Hepatocyte (in vitro differentiated cells): Measurements from ENCODE around the gene EDN1. TPM values are rescaled to one million over a fixed set of nuclear protein-coding genes. Genes with fewer than 3 reads are reported as not detected.

ENCODE experiments used
- DNase-seq: peaks from one replicate; pipeline ENCODE4 v3.0.0-alpha.2; 2016; ENCODE audit warnings: low spot score
- H2AFZ ChIP-seq: fragments of 200-600 bp; sonication (generic); 2 replicates; pipeline ENCODE4 v1.6.0; 2016; ENCODE audit warnings: antibody characterized with exemption, mild to moderate bottlenecking
- H3K27ac ChIP-seq: fragments of 200-600 bp; sonication (generic); 2 replicates; pipeline ENCODE4 v1.5.1; 2016; ENCODE audit warnings: mild to moderate bottlenecking
- H3K27me3 ChIP-seq: fragments of 200-600 bp; sonication (generic); 2 replicates; pipeline ENCODE4 v1.6.1; 2016
- H3K36me3 ChIP-seq: fragments of 200-600 bp; sonication (generic); replicated peaks from 2 replicates; pipeline ENCODE4 v1.5.1; 2016; ENCODE audit warnings: low read depth; ENCODE audit not compliant: insufficient read depth
- H3K4me1 ChIP-seq: fragments of 200-600 bp; sonication (generic); 2 replicates; pipeline ENCODE4 v1.5.1; 2016; ENCODE audit warnings: mild to moderate bottlenecking, moderate library complexity; ENCODE audit not compliant: insufficient read depth
- H3K4me2 ChIP-seq: fragments of 200-600 bp; sonication (generic); 2 replicates; pipeline ENCODE4 v1.6.0; 2016
- H3K4me3 ChIP-seq: fragments of 200-600 bp; sonication (generic); 2 replicates; pipeline ENCODE4 v1.5.1; 2016; ENCODE audit warnings: mild to moderate bottlenecking
- H3K79me2 ChIP-seq: fragments of 200-600 bp; sonication (generic); 2 replicates; pipeline ENCODE4 v1.6.0; 2017; ENCODE audit warnings: mild to moderate bottlenecking
- H3K9me2 ChIP-seq: fragments of 200-600 bp; sonication (generic); replicated peaks from 2 replicates; pipeline ENCODE4 v1.6.0; 2017; ENCODE audit warnings: mild to moderate bottlenecking; ENCODE audit not compliant: insufficient read depth
- H3K9me3 ChIP-seq: fragments of 200-600 bp; sonication (generic); 2 replicates; pipeline ENCODE4 v1.5.1; 2016; ENCODE audit warnings: low read depth, mild to moderate bottlenecking
- H4K20me1 ChIP-seq: fragments of 200-600 bp; sonication (generic); 2 replicates; pipeline ENCODE4 v1.6.0; 2016; ENCODE audit warnings: mild to moderate bottlenecking; ENCODE audit not compliant: insufficient read depth, poor library complexity, severe bottlenecking
- EZH2 ChIP-seq: fragments of 200-600 bp; sonication (generic); IDR thresholded peaks from 2 replicates; pipeline ENCODE4 v1.6.1; 2016; ENCODE audit warnings: antibody characterized with exemption, mild to moderate bottlenecking, borderline replicate concordance
- EZH2phosphoT487 ChIP-seq: fragments of 200-600 bp; sonication (generic); IDR thresholded peaks from one replicate; pipeline ENCODE4 v1.6.1; 2018; ENCODE audit warnings: antibody characterized with exemption, mild to moderate bottlenecking, low read depth, moderate library complexity; ENCODE audit not compliant: unreplicated experiment, severe bottlenecking
- WGBS: methylation state at CpG from one replicate; pipeline ENCODE4 v1.1.6; 2016; ENCODE audit warnings: low lambda C conversion rate; ENCODE audit errors: missing lambda C conversion rate; 5-methylcytosine and 5-hydroxymethylcytosine counted together
- polyA plus RNA-seq: library from polyadenylated mRNA; unstranded; fragments of >200 nt; fragmentation: Nextera tagmentation; extraction: Ambion mirVana; gene quantifications from 2 replicates; pipeline ENCODE4 v1.2.1, GENCODE V29; 2016
- total RNA-seq: library from RNA; depleted of rRNA; stranded (reverse); fragments of >200 nt; gene quantifications from 2 replicates; pipeline ENCODE4 v1.2.3, GENCODE V29; 2014
- TF ChIP-seq, protein P1 (sequence below): fragments of 200-600 bp; sonication (generic); IDR thresholded peaks from 2 replicates; pipeline ENCODE4 v1.5.1; 2016; ENCODE audit warnings: antibody characterized with exemption, mild to moderate bottlenecking; ENCODE audit not compliant: poor library complexity

Gene EDN1
- total and polyA plus RNA-seq, 2 experiments from 2014 or later = 25.0 to 41.8 TPM

DNA sequence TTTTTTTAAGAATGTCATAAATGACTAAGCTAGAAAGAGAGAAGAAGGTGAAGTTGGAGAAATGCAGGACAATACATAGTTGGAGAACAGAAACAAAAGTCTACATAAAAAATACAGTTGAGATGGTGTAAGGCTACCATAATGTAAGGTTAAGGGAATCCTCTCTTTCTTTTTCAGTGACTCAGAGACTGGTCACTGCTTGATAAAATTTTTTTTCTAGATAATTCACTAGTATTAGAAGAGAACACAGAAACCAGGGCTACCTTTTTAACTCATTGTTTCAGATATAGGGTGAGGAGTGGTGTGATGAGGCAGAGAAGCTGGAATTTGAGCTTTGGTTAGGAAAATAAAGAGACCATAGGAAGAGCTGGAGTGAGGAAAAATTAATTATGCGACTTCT lies 18.2 kb upstream of the EDN1 start:
- Histone ChIP-seq H3K36me3 (no peaks in the 10 kb centered on the region), H2AFZ (no peak overlapping the region), H3K4me1 (no peaks in the 10 kb centered on the region), H3K27ac (no peak overlapping the region), H3K4me2 (no peak overlapping the region), H3K27me3 (no peaks in the 10 kb centered on the region), H3K9me3 (peaks cover 5% of the 10 kb centered on the region), H3K4me3 (no peak overlapping the region), H3K79me2 (no peaks in the 10 kb centered on the region), H3K9me2 (no peaks in the 10 kb centered on the region), H4K20me1 (no peaks in the 10 kb centered on the region)
- no peak for DNase-seq
- no peak for TF ChIP-seq EZH2
- TF ChIP-seq, protein P1, sequence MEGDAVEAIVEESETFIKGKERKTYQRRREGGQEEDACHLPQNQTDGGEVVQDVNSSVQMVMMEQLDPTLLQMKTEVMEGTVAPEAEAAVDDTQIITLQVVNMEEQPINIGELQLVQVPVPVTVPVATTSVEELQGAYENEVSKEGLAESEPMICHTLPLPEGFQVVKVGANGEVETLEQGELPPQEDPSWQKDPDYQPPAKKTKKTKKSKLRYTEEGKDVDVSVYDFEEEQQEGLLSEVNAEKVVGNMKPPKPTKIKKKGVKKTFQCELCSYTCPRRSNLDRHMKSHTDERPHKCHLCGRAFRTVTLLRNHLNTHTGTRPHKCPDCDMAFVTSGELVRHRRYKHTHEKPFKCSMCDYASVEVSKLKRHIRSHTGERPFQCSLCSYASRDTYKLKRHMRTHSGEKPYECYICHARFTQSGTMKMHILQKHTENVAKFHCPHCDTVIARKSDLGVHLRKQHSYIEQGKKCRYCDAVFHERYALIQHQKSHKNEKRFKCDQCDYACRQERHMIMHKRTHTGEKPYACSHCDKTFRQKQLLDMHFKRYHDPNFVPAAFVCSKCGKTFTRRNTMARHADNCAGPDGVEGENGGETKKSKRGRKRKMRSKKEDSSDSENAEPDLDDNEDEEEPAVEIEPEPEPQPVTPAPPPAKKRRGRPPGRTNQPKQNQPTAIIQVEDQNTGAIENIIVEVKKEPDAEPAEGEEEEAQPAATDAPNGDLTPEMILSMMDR = no peak
- TF ChIP-seq EZH2phosphoT487 = no peak
- 96% methylated on average over 1 of the region's 1 CpG for WGBS

DNA sequence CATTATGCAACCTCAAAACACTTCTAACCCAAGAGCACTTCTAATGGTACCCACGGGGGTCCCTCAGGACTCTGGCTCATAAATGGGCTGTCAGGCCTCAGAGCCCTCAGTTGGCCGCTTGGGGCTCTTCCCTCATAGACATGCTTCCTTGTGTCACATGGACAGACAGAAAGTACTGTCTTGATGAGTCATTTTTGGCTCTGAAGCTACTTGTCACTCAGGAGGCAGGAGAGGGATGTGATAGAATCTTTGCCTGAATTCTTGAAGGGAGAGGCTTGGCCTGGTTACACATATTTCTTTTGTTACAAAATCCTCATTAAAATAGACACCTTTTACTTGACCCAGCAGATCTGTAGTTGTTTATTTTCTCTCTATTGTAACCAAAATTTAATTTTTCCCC lies 15.1 kb upstream of the EDN1 start:
- Histone ChIP-seq H3K4me3 (no peak overlapping the region), H3K27me3 (no peaks in the 10 kb centered on the region), H3K79me2 (no peaks in the 10 kb centered on the region), H3K4me1 (no peaks in the 10 kb centered on the region), H2AFZ (no peak overlapping the region), H3K27ac (peak overlapping the region; percentile 16), H4K20me1 (no peaks in the 10 kb centered on the region), H3K36me3 (no peaks in the 10 kb centered on the region), H3K4me2 (no peak overlapping the region), H3K9me2 (no peaks in the 10 kb centered on the region), H3K9me3 (peaks cover 5% of the 10 kb centered on the region)
- TF ChIP-seq EZH2 (no peak), EZH2phosphoT487 (no peak)
- TF ChIP-seq, protein P1 = no peak
- no peak for DNase-seq
- 81% methylated on average over 2 of the region's 2 CpGs for WGBS

DNA sequence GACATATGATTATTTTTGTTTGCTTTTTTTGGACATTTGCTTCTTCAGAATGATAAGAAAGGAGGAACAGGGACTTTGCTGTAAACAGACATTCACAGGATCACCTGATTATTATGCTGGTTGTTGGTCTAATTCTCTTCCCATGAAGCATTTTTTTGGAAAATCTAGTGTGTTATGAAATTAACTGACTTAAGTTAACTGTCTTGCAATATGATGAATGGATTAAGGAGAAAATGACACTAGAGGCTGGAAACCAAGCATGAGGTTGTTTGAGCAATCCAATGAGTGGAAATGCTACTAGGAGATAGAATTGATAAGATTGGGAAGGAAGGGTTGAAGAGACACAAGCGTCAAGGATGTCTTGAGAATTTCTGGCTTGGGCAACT lies 13.2 kb upstream of the EDN1 start:
- Histone ChIP-seq H2AFZ (no peak overlapping the region), H3K36me3 (no peaks in the 10 kb centered on the region), H3K27me3 (no peaks in the 10 kb centered on the region), H3K4me3 (no peak overlapping the region), H3K27ac (peak overlapping the region; percentile 62), H3K9me3 (no peaks in the 10 kb centered on the region), H3K4me2 (no peak overlapping the region), H3K79me2 (no peaks in the 10 kb centered on the region), H4K20me1 (no peaks in the 10 kb centered on the region), H3K9me2 (no peaks in the 10 kb centered on the region), H3K4me1 (no peaks in the 10 kb centered on the region)
- WGBS = 76% methylated on average over 1 of the region's 1 CpG
- no peak for TF ChIP-seq EZH2
- TF ChIP-seq, protein P1 = no peak
- no peak for TF ChIP-seq EZH2phosphoT487
- DNase-seq = no peak

DNA sequence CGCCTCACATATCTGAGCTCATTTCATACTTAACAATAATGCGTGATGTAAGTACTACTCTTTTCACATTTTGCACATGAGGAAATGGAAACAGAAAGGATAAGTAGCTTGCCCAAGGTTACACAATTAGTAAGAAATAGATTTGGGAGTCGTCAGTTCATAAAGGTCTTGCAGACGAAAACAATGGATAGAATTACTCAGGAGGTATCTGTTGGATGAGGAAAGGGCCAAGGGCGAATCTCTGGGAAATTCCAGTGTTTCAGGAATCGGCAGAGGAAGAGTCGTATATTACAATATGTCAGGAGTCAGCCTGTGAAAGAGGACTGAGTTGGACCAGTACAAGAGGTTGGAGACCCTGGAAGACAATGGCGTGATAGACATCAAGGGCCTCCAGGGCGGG lies 12.8 kb upstream of the EDN1 start:
- Histone ChIP-seq H3K27ac (no peak overlapping the region), H3K27me3 (no peaks in the 10 kb centered on the region), H3K36me3 (no peaks in the 10 kb centered on the region), H3K79me2 (no peaks in the 10 kb centered on the region), H3K4me1 (no peaks in the 10 kb centered on the region), H2AFZ (no peak overlapping the region), H4K20me1 (no peaks in the 10 kb centered on the region), H3K4me3 (no peak overlapping the region), H3K9me2 (no peaks in the 10 kb centered on the region), H3K4me2 (no peak overlapping the region), H3K9me3 (no peaks in the 10 kb centered on the region)
- 93% methylated on average over 9 of the region's 9 CpGs for WGBS
- no peak for DNase-seq
- no peak for TF ChIP-seq EZH2
- TF ChIP-seq EZH2phosphoT487 = no peak
- TF ChIP-seq, protein P1 = no peak
